GM12801 (cell line): ENCODE data around the gene YARS2.

Experiments
- TF ChIP-seq, protein P1 (sequence below): IDR thresholded peaks from one replicate; pipeline ENCODE4 v1.5.1; 2011; ENCODE audit warnings: control low read depth; ENCODE audit not compliant: insufficient read length; ENCODE audit errors: extremely low read depth

The YARS2 gene

DNA sequence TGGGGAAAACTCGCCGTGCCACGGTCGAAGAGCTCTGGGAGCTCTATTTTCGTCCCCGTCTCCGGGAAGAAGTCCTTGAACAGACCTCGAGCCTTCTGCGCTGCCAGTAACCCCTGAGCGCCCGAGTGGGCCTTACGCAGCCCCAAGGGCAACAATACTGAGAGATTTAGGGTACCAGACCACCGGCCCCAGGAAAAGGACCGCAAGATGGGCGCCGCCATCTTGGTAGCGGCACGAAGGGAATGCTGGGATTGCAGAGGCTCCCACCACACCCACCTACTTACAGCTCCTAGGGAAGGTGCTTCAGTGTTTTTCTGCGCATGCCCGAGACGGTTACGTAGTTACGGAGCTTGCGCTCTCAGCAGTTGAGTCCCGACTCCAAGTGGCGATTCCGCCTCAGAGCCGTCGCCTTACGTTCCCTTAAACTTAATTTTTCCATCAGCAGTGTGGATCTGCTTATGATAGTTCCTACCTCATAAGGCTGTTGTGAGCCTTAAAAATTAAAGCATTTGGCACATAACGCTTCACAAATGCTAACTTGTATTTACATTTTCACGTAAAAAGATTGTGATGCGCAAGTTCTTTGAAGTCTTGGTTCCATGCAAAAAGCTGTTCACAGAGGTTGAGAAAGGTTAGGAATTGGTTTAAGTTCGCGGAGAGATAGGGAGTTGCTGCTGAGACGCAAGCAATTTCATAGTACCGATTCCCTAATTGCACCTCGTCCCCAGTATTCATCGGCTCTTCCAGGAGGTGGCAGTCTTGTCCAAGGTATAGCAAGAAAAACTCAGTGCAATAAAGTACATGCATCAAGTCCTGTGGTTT, at the start of gene YARS2:
TSS of gene YARS2 (minus strand) at position 244 of the 822 bp plus-strand sequence. CDS start at position 221, 23 bp downstream.
- TF ChIP-seq, protein P1, sequence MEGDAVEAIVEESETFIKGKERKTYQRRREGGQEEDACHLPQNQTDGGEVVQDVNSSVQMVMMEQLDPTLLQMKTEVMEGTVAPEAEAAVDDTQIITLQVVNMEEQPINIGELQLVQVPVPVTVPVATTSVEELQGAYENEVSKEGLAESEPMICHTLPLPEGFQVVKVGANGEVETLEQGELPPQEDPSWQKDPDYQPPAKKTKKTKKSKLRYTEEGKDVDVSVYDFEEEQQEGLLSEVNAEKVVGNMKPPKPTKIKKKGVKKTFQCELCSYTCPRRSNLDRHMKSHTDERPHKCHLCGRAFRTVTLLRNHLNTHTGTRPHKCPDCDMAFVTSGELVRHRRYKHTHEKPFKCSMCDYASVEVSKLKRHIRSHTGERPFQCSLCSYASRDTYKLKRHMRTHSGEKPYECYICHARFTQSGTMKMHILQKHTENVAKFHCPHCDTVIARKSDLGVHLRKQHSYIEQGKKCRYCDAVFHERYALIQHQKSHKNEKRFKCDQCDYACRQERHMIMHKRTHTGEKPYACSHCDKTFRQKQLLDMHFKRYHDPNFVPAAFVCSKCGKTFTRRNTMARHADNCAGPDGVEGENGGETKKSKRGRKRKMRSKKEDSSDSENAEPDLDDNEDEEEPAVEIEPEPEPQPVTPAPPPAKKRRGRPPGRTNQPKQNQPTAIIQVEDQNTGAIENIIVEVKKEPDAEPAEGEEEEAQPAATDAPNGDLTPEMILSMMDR = no peak

- TF ChIP-seq, protein P1 = no peak
Measured at GRCh38 chr12:32804301-32804700, 48.6 kb upstream of the YARS2 start.

GRCh38 chr12:32801269-32801980, 45.7 kb upstream of the YARS2 start:
- TF ChIP-seq, protein P1 = no peak

DNA sequence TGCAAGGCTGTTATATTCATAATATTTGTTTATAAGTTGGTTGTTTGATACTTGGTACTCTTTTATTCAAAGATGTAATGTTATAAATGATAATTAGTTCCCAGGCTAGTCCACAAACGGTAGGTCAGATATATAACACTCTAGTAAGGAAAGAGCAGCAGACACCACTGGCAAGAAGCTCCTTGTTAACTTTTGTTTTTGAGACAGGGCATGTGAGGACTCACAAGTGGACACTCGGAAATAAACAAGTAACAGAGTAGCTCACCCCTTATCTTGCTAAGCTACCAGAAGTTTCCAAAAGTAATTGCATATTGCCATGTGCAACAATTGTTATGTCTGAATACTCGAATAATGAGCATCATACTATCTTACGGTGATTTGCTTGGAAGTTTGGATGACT, 38.6 kb upstream of the YARS2 start:
- TF ChIP-seq, protein P1 = no peak

- TF ChIP-seq, protein P1 = no peak
Measured at GRCh38 chr12:32789916-32790315, 34.2 kb upstream of the YARS2 start.

GRCh38 chr12:32789446-32789845, 33.7 kb upstream of the YARS2 start:
- TF ChIP-seq, protein P1 = no peak

DNA sequence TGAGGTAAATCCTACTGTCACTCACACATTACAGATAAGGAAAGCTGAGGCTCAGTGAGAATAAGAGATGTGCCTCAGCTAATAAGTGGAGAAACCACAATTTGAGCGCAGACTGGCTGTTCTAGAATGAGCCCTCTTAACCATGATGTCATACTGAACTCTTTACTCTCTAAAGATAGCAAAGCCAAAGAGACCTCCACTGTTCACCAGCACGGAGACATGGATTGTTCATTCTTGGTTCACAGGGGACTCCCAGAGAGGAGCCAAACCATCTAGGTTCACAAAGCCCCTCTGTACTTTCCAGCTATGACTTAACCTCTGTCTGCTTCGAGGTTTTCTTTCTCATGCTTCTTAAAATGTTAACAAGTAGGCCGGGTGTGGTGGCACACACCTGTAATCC, 32.7 kb upstream of the YARS2 start:
- TF ChIP-seq, protein P1 = no peak
